Esophagus squamous epithelium (tissue), 4 donors: ENCODE data around the gene CTDP1.

ENCODE experiments used
- POLR2A ChIP-seq, 4 donors: fragments of 450-650 bp; IDR thresholded peaks; one replicate each; pipeline ENCODE4 v1.6.1; 2017; ENCODE audit warnings: antibody characterized with exemption in 4 of 4, mild to moderate bottlenecking in 4 of 4, moderate library complexity in 3 of 4
- TF ChIP-seq, protein P1 (sequence below), 6 experiments: fragments of 450-650 bp in 4 of 6; fragments of 200-600 bp in 2 of 6; sonication (generic) in 2 of 6; IDR thresholded peaks; one replicate each; pipeline ENCODE4 v1.5.1; 2016 to 2019; ENCODE audit warnings: antibody characterized with exemption in 6 of 6, mild to moderate bottlenecking in 4 of 6, moderate library complexity in 4 of 6

DNA sequence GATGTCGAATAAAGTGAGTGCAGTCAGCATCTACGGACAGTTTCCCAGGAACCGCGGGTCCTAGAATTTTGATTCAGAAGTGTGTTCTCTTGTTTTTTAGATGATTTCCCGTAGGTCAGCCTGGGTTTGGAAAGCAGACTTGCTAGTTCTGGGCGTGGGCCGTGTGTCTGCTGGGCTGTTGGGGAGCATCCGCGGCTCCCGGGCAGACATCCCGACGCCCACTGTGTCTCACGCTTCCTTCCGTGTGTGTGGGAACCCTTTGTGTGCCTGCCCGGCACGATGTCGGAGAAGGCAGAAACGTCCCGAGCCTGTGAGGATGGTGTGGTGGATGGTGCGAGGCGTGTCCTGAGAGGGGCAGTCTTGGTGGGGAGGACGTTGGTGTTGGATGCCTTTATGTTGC lies 18.4 kb downstream of the CTDP1 start:
- TF ChIP-seq, protein P1, sequence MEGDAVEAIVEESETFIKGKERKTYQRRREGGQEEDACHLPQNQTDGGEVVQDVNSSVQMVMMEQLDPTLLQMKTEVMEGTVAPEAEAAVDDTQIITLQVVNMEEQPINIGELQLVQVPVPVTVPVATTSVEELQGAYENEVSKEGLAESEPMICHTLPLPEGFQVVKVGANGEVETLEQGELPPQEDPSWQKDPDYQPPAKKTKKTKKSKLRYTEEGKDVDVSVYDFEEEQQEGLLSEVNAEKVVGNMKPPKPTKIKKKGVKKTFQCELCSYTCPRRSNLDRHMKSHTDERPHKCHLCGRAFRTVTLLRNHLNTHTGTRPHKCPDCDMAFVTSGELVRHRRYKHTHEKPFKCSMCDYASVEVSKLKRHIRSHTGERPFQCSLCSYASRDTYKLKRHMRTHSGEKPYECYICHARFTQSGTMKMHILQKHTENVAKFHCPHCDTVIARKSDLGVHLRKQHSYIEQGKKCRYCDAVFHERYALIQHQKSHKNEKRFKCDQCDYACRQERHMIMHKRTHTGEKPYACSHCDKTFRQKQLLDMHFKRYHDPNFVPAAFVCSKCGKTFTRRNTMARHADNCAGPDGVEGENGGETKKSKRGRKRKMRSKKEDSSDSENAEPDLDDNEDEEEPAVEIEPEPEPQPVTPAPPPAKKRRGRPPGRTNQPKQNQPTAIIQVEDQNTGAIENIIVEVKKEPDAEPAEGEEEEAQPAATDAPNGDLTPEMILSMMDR (IDR thresholded peaks at IDR 0.05): no peak
- TF ChIP-seq POLR2A (IDR thresholded peaks at IDR 0.05): no peak
